SH-SY5Y (cell line): ENCODE data around the gene ARHGEF4.

Experiments
- GATA2 ChIP-seq: IDR thresholded peaks from 2 replicates; pipeline ENCODE4 v1.6.1; 2011; ENCODE audit warnings: mild to moderate bottlenecking, low read depth, low read length
- GATA3 ChIP-seq: IDR thresholded peaks from 2 replicates; pipeline ENCODE4 v1.6.1; 2011; ENCODE audit warnings: low read depth, mild to moderate bottlenecking, low read length, moderate library complexity

Gene ARHGEF4

GRCh38 chr2:130808482-130809268 lies 28.0 kb upstream of the ARHGEF4 start:
- TF ChIP-seq GATA3 (no peak), GATA2 (no peak)

DNA sequence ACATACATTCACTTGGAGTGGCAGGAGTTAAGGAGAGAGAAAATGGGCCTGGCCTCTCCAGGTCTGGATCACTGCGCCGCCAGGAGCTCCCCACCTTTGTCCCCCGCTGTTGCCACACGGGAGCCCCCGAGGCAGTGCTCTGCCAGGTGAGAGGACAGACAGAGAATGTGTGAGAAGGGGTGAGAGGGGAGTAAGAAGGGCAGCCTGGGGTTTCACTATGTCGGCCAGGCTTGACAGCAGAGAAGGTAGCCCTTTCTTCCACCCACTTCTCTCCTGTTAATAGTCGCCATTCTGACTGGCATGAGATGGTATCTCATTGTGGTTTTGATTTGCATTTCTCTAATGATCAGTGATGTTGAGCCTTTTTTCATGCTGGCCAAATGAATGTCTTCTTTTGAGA lies 26.2 kb upstream of the ARHGEF4 start:
- TF ChIP-seq GATA2 (no peak), GATA3 (no peak)

- no peak for TF ChIP-seq GATA3
- no peak for TF ChIP-seq GATA2
These were observed 23.0 kb upstream of the ARHGEF4 start for GRCh38 chr2:130813722-130814121.

- TF ChIP-seq GATA3 = no peak
- TF ChIP-seq GATA2 = no peak
These were observed 21.6 kb upstream of the ARHGEF4 start for GRCh38 chr2:130814931-130815680.

DNA sequence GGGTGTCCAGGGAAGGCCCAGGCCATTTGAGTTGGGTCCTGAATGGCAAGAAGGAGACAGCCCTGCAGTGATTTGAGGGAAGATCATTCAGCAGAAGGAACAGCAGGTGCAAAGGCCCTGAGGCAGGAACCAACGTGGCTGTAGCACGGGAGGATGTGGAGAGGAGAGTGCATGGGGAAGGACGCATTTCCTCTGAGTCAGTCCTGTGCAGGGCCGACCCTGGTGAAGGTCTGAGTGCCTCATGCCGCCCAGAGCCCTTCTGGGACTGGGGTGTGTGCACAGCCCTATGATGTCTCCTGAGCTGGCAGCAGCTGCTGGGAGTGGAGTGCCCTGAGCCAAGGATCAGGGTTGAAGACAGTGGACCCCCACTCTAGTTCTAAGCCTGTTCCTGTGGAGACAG lies 17.9 kb upstream of the ARHGEF4 start:
- TF ChIP-seq GATA3 (no peak), GATA2 (no peak)

DNA sequence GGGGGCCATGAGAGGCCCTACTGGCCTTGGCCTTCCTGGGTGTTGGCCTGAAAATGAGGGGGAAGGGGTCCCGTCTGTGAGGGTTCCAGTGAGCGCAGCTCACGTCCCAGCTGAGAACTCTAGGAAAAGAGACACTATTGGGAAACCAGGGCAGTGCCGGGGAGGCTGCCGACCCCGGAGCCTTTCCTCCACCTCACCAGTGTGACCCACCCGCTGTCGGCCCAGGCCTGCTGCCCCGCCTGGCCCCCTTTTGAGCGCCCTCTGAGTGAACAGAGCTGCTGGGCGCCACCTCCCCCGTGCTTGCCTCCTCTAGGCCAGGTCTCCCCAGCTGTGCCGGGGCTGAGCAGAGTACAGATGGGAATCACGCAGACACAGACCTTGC lies 17.5 kb upstream of the ARHGEF4 start:
- no peak for TF ChIP-seq GATA3
- TF ChIP-seq GATA2 = no peak

GRCh38 chr2:130819608-130820278 lies 17.0 kb upstream of the ARHGEF4 start:
- no peak for TF ChIP-seq GATA2
- no peak for TF ChIP-seq GATA3

DNA sequence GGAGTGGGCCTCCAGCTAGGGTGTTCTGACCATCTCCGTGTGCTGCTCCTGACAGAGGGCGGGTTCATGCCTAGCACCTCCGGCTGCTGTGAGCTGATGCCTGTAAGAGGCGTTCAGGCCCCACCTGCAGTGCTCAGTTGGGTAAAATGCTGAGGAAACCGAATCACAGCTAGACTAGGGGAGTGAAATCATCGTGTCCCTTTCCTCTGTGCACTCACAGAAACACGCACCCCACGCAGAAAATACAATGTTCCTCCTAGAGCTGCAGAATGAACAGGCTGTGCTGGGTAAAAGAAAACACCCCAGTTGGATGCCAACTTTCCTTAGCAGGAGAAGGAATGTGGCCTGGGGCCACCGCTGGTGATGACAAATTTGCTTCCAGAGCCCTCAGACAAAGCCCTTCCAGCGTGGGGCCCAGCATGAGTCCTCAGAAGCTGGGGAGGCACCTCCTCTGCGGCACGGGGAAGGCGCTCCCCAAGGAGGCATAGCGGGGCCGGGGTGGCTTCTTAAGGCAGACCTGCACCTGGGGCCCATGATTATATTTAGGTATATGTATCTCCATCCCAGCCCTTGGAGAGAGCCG lies 16.3 kb upstream of the ARHGEF4 start:
- no peak for TF ChIP-seq GATA2
- TF ChIP-seq GATA3 = no peak

GRCh38 chr2:130821867-130822266 lies 14.8 kb upstream of the ARHGEF4 start:
- no peak for TF ChIP-seq GATA3
- no peak for TF ChIP-seq GATA2

DNA sequence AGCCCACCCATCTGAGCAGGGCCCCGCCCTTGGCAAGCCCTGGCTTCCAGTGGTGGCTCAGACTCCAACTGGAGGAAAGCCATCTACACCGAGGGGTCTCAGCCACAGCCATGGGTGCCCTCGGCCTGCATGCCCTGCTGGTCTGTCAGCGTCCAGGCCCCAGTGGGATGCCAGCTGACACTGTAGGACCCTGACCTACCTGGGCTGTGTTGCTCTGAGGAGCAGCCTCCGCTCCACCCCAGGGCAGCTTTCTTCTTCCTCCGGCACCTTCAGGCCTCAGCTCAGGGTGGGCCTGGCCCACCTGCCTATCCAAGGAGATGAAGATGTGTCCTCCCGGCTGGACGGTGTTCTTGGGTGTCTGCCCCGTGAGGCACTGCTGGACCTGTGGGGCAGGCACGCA lies 13.9 kb upstream of the ARHGEF4 start:
- TF ChIP-seq GATA3 = no peak
- no peak for TF ChIP-seq GATA2

- TF ChIP-seq GATA3 = no peak
- no peak for TF ChIP-seq GATA2
These were observed 13.4 kb upstream of the ARHGEF4 start for GRCh38 chr2:130823171-130823885.

DNA sequence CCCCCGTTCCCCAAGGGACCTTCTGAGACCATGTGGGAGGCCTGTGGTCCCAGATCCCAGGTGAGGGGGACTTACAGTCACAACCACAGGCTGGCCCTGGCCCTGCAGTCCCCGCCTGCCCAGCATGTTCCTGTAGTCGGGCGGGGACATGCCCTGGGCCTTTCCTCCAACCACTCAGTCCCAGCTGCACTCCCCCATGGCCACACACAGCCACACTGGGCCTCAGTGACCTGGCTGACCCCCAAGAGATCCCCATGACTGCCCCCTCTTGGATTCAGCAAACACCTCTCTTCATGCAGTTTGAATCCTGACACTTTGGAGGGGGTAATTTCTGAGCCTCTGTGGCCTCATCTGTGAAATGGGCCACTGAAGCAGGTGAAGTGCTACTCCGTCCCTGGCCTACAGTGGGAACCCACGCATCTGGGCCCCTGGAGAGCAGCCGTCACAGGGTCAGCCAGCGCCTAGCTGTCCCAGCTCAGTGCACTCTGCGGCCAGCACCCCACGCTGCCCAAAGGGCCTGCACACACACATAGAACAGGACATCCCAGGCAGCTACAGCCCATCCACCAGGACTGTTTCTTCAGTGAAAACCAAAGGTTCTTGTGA lies 12.7 kb upstream of the ARHGEF4 start:
- TF ChIP-seq GATA2 (no peak), GATA3 (no peak)

- TF ChIP-seq GATA2 (no peak), GATA3 (no peak)
These were observed 12.1 kb upstream of the ARHGEF4 start for GRCh38 chr2:130824492-130825061.
